HG03196 (cell line): ENCODE measurements around the gene TEX44.
"Not testable (repeated sequence)": the region's sequence is repeated elsewhere in the genome, so short reads cannot be mapped to it uniquely, and the experiment has no call there.

Experiments
- ATAC-seq: cut with Tn5 transposase; IDR thresholded peaks from one replicate; pipeline ENCODE4 v1.9.1; 2021; ENCODE audit not compliant: unreplicated experiment

Gene TEX44

DNA sequence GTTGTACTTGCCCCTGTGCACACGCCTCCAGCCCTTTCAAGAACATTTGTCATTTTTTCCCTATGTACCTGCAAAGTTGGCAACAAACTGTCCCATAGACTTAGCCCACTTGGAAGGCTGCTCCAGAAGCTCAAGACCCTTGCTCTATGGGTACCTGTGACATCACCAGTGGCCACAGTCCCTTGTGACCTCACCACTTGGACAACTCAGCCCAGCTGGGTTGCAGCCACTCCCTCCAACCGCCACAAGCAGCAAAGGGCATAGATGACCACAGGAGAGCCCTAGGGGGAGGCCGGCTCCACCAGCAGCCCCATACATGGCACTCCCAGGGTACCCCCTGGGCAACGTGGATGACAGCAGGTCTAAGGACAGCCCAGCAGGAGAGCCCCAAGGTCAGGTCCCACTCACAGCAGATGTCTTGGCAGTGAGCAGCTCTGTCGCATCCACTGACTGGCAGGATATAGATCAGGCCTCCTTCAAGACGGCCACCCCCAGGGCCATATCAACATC is at the start of gene TEX44:
Gene TEX44 (plus strand): TSS at position 229 of the 510 bp plus-strand sequence. CDS start 88 bp downstream, at position 317.
- no peak for ATAC-seq

- peak; percentile 98 for ATAC-seq
Measured at GRCh38 chr2:231545105-231545902, 47.4 kb upstream of the TEX44 start.

DNA sequence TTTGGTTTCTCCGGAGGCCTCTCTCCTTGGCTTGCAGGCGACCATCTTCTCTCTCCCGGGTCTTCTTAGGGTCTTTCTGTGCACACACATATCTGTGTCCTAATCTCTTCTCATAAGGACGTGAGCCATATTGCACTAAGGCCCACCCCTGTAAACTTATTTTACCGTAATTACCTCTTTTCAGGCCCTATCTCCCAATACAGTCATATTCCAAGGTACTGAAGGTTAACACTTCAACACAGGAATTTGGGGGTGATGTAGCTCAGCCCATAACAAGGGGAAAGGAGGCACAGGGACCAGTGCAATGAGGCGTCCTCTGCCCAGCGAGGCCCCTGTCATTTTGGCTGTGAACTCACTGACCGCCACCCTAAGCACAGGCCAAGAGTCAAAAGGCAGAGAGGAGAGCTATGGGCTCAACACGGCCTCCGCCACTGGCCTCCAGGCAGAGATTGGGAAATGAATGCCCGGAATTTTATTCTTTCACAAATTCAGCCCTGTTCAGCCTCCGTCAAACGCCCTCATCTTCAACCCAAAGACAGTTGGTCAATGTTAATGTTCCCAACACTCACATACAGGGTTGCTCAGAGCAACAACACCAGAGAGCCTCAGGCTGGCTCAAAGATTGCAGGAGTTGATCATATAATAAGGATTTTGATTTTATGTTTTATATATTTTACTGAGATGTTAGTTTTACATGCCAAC is 46.5 kb upstream of the TEX44 start:
- peak; percentile 3 for ATAC-seq

DNA sequence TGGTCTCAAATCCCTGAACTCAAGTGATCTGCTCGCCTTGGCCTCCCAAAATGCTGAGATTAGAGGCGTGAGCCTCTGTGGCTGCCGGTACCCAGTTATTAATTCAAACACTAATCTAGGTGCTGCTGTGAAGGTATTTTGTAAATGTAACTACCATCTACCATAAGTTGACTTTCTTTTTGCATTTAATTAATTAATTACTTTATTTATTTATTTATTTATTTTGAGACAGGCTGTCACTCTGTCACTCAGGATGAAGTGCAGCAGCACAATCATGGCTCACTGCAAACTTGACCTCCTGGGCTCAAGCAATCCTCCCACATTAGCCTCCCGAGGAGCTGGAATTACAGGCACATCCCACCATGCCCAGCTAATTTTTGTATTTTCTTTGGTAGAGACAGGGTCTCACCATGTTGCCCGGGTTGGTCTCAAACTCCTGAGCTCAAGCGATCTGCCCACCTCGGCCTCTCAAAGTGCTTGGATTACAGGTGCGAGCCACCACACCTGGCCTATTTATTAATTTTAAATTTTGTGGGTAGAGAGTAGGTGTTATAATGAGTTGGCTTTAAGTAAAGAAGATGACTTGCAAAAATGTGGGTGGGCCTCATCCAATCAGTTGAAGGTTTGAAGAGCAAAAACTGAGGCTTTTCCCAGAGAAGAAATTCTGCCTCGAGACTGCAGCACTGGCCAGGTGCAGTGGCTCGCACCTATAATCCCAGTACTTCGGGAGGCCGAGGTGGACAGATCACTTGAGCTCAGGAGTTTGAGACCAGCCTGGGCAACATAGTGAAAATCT is 45.2 kb upstream of the TEX44 start:
- ATAC-seq, result no peak

DNA sequence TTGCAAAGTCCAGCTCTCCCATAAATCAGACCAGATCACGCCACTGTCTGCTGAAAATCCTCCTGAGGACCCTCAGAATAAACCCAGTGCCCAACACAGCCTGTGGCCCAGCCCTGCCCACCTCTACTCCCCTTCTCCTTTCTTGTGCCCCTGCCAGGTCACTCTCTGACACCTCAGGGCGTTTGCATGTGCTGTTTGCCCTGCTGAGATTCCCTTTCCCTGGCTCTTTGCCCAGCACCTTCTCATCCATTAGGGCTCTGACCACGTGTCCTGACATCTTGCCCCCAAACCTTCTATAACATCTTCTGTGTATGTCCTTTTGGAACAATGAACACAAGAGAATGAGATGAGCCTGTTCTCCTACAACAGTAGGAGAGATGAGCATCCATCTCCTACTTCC is 43.9 kb upstream of the TEX44 start:
- ATAC-seq, result no peak

DNA sequence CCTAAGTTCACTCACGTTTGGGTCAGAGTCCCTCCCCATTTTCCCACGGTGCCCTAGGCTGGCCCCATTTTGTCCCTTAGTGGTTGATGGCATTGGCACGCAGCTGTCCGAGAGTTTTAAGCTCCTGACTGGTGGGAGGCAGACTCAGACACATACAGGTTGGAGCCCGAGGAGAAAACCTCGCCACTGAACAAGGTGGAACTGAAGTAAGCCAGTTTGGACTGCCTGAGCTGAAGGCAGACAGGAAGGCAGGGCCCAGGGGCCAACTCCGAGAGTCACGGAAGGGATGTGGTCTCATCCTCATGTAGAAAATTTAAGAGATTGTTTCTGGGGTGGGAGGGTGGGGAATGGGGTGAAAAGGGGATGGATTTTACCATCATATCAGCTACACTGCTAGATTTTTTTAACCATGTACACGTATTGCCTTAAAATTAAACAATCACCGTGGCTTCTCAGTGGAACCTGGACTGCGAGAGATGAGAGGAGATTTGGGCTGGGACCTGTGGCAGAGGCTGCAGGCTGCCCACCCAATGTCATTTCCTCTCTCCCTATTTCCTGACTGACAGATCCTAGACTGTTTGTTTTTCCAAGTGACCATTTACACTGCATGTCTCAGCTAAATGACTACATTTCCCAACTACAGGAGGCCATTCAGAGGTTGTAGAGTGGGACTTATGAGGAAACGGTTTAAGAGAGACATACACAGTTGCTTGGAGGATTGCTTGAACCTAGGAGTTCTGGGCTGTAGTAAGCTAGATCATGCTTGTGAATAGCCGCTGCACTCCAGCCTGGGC is 43.0 kb upstream of the TEX44 start:
- no peak for ATAC-seq

- no peak for ATAC-seq
Measured at GRCh38 chr2:231552752-231553151, 39.9 kb upstream of the TEX44 start.

GRCh38 chr2:231554327-231554726 is 38.3 kb upstream of the TEX44 start:
- no peak for ATAC-seq

DNA sequence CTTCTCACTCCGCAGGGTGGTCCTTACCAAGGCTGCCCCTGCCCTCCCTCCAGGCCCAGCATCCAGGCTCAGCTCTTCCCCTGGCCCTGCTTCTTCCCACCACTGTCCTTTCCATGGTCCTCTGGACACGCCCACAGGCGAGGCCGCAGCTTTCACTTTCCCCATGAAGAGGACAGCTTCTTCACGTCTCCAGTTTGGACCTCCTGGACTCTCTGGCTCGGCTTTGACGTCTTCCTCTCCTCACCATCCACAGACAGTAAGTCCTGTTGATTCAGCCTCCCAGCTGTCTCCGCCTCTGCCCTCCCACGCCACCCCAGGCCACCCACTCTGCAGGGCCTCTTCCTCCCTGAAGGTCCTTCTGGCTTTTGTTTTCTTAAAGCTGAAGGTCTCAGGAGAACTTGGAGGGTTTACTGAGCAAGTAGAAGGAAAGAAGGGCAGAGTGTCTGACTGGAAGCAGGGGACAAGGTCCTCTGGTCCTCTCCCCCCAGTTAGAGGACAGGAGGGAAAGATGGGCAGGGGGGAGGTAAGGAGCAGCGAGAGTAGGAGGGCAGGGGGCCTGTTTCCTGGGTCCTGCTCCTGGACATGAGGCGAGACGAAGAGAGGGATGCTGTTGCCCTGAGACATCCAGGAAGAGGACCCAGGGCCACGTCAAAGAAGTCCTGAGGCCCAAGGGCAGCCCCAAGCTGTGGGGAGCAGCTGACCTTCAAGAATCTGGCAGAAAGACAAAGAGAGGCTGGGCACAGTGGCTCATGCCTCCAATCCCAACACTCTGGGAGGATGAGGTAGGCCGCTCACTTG is 37.7 kb upstream of the TEX44 start:
- ATAC-seq, result no peak

GRCh38 chr2:231556496-231556895 is 36.2 kb upstream of the TEX44 start:
- not testable (repeated sequence) for ATAC-seq

DNA sequence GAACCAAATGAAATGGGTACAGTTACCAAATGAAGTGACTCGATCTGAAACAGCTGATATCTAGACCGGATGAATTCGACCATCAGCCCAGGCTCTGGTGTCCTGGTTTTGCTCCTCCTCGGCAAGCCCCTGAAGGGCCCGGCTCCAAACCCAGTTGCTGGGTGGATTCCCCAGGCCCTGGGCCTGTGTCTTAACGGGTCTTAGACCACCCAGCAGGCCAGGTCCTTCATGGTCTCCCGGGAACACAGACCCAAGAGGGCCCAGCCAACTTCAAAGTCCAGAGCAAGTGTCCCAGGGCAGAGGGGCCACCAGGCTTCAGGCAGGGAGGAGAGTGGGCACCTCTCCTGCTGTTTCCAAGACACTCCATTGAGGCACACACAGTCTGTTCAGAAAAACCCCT is 35.7 kb upstream of the TEX44 start:
- ATAC-seq, result no peak

DNA sequence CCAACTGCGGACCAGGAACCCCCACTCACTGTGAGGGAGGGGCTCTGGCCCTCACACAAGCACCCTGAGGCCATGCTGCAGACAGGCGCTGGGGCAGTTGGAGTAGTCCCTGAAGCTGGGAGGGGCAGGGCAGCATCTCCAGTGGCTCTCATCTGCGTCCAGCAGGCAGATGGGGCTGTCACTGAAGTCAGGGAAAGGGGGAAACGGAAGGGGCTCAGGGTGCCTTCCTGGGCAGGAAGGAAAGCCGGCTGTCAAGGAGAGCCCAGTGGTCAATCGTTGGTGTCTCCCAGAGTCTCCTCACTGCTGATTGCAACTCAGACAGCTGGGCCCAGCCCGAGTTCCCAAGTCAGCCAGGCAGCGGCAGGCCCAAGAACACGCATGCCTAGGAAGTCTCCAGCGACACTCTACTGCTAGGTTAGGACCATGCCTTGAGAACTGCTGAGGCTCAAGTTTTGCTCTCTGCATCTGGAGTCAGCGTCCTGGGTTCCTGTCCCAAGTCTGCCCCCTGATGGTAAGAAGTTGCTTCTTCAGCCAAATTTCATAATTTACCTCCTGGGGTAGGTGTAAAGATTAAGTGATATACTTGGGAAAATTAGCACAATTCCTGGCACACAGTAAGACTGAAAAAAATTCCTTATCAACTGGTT is 35.0 kb upstream of the TEX44 start:
- peak; percentile 72 for ATAC-seq

- no peak for ATAC-seq
Measured at GRCh38 chr2:231563378-231563961, 29.2 kb upstream of the TEX44 start.

- no peak for ATAC-seq
Measured at GRCh38 chr2:231565887-231566594, 26.6 kb upstream of the TEX44 start.

GRCh38 chr2:231567159-231567558 is 25.5 kb upstream of the TEX44 start:
- no peak for ATAC-seq

DNA sequence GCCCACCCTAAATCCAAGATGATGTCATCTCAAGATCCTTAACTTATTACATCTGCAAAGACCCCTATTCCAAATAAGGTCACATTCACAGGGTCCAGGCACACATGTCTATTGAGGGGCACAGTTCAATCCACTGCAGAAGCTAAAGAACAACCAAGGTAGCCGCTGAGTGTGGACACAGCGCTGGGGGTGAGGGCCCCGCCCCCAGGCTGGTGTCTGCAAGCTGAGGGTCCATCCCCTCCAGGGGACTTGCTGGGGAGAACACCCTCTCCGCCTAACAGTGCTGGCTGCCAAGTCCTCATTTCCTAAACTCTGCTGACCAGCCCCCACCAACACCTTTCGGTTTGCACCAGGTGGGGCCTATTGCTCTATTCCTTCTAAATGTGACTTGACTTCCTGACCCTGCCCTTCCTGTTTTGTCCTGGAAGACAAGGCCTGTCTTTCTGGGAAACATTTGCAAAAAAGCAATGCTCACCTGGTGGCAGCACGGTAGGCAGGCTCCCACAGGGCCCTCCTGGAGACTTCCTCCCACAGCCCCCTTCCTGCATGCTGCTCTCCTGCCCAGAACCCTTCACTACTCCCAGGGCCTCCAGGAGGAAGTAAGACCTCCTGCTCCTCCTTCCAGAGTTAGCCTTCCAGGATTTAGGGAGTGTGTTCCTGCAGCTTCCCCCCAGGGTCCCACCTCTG is 24.4 kb upstream of the TEX44 start:
- no peak for ATAC-seq

DNA sequence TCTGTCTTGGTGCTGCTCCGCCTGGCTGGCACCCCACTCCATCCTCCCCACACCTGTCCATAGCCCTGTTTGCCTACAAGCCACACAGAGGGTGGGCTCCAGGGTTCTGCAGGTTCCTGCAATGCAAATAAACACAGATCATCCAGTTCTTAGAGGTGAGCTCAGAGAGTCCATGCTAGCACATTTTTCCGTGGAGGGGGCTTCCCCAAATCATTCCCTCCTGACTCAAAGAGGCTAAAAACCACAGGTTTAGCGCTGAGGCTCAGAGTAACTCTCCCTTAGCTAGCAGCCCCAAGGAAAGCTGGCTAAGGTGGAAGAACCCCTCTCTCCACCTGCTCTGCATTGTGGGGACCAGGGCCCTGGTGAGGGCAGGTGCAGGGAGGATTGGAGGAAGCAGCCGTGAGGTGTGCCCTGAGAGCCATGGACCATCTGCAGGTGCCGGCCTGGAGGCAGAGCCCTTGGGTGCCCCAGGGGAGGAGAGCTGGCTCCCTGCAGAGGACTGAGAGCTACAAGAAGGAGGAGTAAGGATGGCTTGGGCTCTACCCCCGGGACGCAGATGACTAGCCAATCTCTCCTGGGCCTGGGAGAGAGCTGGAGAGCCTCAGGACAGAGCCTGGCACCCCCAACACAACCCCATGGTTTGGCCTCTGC is 23.8 kb upstream of the TEX44 start:
- ATAC-seq, result no peak
